Common myeloid progenitor, CD34-positive (primary cell): Measurements from ENCODE around the gene ADAMTS17.

ENCODE experiments used
- CTCF ChIA-PET: fragments of 350-600 bp; sonication (Branson Sonifier 250); formaldehyde crosslinking; loops from one replicate; lab custom pipeline; 2021; ENCODE audit warnings: antibody characterized with exemption; lab: Charles Lee
- POLR2A ChIA-PET: fragments of 350-600 bp; sonication (Branson Sonifier 250); formaldehyde crosslinking; loops from one replicate; lab custom pipeline; 2021; ENCODE audit warnings: antibody characterized with exemption; lab: Charles Lee
- DNase-seq, 3 donors: peaks; one replicate each; pipeline versions ENCODE4 v3.0.0 to v3.0.0-alpha.2; 2013
- H3K27ac ChIP-seq, 2 experiments: 1 replicate in 1 of 2; 2 replicates in 1 of 2; pipeline ENCODE4 v1.7.0; 2013; ENCODE audit warnings: inconsistent platforms in 2 of 2, low read length in 2 of 2, mild to moderate bottlenecking in 2 of 2, low read depth in 1 of 2, moderate library complexity in 1 of 2; ENCODE audit not compliant: severe bottlenecking in 2 of 2, insufficient read depth in 1 of 2, poor library complexity in 1 of 2
- H3K27me3 ChIP-seq, 5 experiments: replicated peaks in 2 of 5; 1 replicate in 3 of 5; 2 replicates in 2 of 5; pipeline versions ENCODE4 v1.6.1 to v1.7.0; 2013; ENCODE audit warnings: low read length in 4 of 5, mild to moderate bottlenecking in 2 of 5, moderate library complexity in 2 of 5, inconsistent platforms in 1 of 5; ENCODE audit not compliant: insufficient read depth in 5 of 5, control insufficient read depth in 4 of 5
- H3K36me3 ChIP-seq, 4 experiments: 1 replicate in 2 of 4; 2 replicates in 2 of 4; pipeline versions ENCODE4 v1.6.1 to v1.7.0; 2013; ENCODE audit warnings: low read length in 3 of 4, control low read depth in 1 of 4, mild to moderate bottlenecking in 1 of 4; ENCODE audit not compliant: control insufficient read depth in 4 of 4, insufficient read depth in 4 of 4
- H3K4me1 ChIP-seq, 4 experiments: 1 replicate in 3 of 4; 2 replicates in 1 of 4; pipeline versions ENCODE4 v1.6.1 to v1.7.1; 2013; ENCODE audit warnings: low read length in 3 of 4, mild to moderate bottlenecking in 3 of 4, control low read depth in 1 of 4, inconsistent platforms in 1 of 4, moderate library complexity in 1 of 4; ENCODE audit not compliant: control insufficient read depth in 4 of 4, insufficient read depth in 4 of 4; ENCODE audit errors: control extremely low read depth in 1 of 4
- H3K4me3 ChIP-seq, 7 experiments: 1 replicate in 4 of 7; 2 replicates in 3 of 7; pipeline versions ENCODE4 v1.5.1 to v1.7.0; 2013; ENCODE audit warnings: mild to moderate bottlenecking in 7 of 7, low read length in 6 of 7, moderate library complexity in 6 of 7, inconsistent platforms in 2 of 7, low read depth in 2 of 7, control low read depth in 1 of 7; ENCODE audit not compliant: insufficient read depth in 4 of 7, control insufficient read depth in 1 of 7; ENCODE audit errors: extremely low read depth in 1 of 7
- H3K9me3 ChIP-seq, 5 experiments: 1 replicate in 4 of 5; 2 replicates in 1 of 5; pipeline versions ENCODE4 v1.6.1 to v1.7.1; 2013; ENCODE audit warnings: low read length in 4 of 5, mild to moderate bottlenecking in 2 of 5, inconsistent platforms in 1 of 5, low read depth in 1 of 5, moderate library complexity in 1 of 5; ENCODE audit not compliant: control insufficient read depth in 4 of 5, insufficient read depth in 2 of 5; ENCODE audit errors: control extremely low read depth in 1 of 5
- WGBS: methylation state at CpG from one replicate; pipeline ENCODE4 v1.1.5; 2013; ENCODE audit not compliant: insufficient coverage; 5-methylcytosine and 5-hydroxymethylcytosine counted together

ADAMTS17 gene

DNA sequence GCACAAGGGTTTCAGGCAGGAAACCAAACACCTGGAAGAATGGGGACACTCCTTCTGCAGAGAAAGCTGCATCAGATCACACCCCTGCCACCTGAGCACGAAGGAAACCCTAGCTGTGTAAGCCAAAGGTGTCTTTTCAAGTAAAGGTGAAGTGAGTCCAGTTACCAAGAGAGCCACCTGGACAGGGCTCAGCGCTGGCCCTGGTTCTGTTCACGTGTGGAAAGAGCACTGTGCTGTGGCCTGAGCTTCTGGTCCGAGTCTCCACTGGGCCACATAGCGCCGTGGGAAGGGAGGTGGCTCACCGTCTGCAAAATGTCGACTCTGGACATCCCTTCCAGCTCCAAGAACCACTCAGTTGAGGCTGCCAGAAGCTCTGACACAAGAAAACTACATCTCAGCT, 151.1 kb downstream of the ADAMTS17 start:
- no peak for DNase-seq
- no peak overlapping the region for H3K4me3 ChIP-seq
- CTCF ChIA-PET, result no interaction called here
- no peaks in the 10 kb centered on the region for H3K36me3 ChIP-seq
- POLR2A ChIA-PET, result no interaction called here
- no peaks in the 10 kb centered on the region for H3K4me1 ChIP-seq
- no peaks in the 10 kb centered on the region for H3K27me3 ChIP-seq
- peaks cover 0 to 3% (median 0%) of the 10 kb centered on the region in 5 experiments for H3K9me3 ChIP-seq
- H3K27ac ChIP-seq, result no peak overlapping the region
- 94% methylated on average over 8 of the region's 8 CpGs for WGBS

DNA sequence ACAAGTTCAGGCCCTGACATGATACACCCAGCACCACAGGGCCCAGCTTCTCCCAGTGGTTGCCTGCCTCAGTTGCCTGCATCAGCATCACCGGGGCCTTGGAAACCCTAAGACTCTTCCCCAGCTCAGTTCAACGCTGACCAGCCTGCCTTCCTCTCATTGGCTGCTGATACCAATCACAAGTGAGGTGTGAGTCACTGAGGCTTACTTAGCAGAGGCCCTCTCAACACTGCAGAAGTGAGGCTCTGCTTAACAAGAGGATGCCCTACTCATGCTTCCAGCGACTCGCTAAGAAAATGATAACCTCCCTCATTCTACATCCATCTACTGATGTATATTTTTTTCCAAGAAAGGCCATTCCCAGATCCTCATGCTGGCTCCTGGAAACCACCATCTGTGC, 151.9 kb downstream of the ADAMTS17 start:
- WGBS, result 81% methylated on average over 4 of the region's 4 CpGs
- H3K27ac ChIP-seq, result no peak overlapping the region
- H3K4me3 ChIP-seq, result no peak overlapping the region
- H3K4me1 ChIP-seq, result no peaks in the 10 kb centered on the region
- ChIA-PET POLR2A (no interaction called here), CTCF (no interaction called here)
- no peak for DNase-seq
- H3K36me3 ChIP-seq, result no peaks in the 10 kb centered on the region
- peaks cover 0 to 3% (median 0%) of the 10 kb centered on the region in 5 experiments for H3K9me3 ChIP-seq
- H3K27me3 ChIP-seq, result no peaks in the 10 kb centered on the region

DNA sequence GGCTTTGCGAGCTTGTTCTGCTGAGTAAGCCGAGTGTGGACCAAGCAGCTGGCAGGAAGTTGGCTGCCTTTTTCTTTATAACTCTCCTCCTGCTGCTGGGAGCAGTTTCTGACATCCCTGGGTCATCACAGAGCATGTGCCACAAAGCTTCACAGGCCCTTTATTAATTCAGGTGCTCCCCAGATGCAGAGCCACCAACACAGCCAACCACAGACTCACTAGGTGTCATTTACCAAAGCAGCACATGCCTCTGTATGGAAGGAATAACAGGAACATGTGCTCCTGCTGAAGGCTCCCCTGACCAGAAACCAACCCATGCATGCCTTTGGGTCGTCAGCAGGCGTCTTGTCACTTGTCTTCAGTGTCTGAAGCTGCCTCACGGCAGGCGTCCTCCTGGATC, 152.5 kb downstream of the ADAMTS17 start:
- POLR2A ChIA-PET, result no interaction called here
- Histone ChIP-seq H3K4me1 (no peaks in the 10 kb centered on the region), H3K36me3 (no peaks in the 10 kb centered on the region), H3K4me3 (no peak overlapping the region), H3K27me3 (no peaks in the 10 kb centered on the region), H3K27ac (no peak overlapping the region), H3K9me3 (peaks cover 0 to 3% (median 0%) of the 10 kb centered on the region in 5 experiments)
- DNase-seq, result no peak
- WGBS, result 82% methylated on average over 6 of the region's 6 CpGs
- CTCF ChIA-PET, result no interaction called here

DNA sequence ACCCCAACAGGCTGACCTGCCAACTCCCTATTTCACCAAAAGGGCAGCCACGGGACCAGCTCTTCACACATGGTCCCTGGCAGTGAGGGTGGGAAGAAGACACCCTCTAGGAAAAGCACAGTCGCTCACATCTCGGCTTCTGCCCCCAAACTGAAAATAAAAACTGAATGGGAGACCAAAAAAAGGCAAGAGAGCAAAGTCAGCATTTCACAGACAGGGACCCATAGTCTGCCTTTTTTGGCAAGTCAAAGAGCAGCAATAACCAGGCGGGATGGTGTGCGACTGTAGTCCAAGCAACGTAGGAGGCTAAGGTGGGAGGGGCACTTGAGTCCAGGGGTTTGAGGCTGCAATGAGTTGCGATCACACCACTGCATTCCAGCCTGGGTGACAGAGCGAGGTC, 154.1 kb downstream of the ADAMTS17 start:
- H3K4me3 ChIP-seq, result no peak overlapping the region
- no peaks in the 10 kb centered on the region for H3K4me1 ChIP-seq
- 99% methylated on average over 7 of the region's 8 CpGs for WGBS
- ChIA-PET CTCF (no interaction called here), POLR2A (no interaction called here)
- H3K9me3 ChIP-seq, result peaks cover 0 to 3% (median 0%) of the 10 kb centered on the region in 5 experiments
- H3K27ac ChIP-seq, result no peak overlapping the region
- H3K27me3 ChIP-seq, result no peaks in the 10 kb centered on the region
- DNase-seq, result no peak
- no peaks in the 10 kb centered on the region for H3K36me3 ChIP-seq

DNA sequence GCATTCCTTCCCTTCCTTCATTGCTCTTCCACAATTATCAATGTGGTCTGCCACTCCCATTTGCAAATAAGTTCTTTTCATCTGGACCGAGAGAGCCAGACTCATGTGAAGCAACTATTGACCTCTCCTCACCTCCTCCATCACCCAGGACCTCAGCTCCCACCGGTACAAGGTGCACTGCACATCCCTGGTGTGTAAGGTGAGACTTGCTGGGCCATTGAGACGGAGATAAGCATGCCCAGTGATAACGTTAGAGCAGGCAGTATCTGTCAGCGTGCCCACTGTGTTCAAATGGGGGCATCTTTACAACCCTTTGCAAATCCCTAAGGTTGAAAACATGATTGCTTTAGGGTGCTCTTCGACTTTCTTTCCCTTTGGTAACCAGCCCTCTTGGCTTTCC, 154.8 kb downstream of the ADAMTS17 start:
- no peak overlapping the region for H3K27ac ChIP-seq
- DNase-seq, result no peak
- no peaks in the 10 kb centered on the region for H3K4me1 ChIP-seq
- WGBS, result 87% methylated on average over 6 of the region's 6 CpGs
- H3K4me3 ChIP-seq, result no peak overlapping the region
- peaks cover 0 to 3% (median 0%) of the 10 kb centered on the region in 5 experiments for H3K9me3 ChIP-seq
- H3K27me3 ChIP-seq, result no peaks in the 10 kb centered on the region
- ChIA-PET CTCF (no interaction called here), POLR2A (no interaction called here)
- no peaks in the 10 kb centered on the region for H3K36me3 ChIP-seq

DNA sequence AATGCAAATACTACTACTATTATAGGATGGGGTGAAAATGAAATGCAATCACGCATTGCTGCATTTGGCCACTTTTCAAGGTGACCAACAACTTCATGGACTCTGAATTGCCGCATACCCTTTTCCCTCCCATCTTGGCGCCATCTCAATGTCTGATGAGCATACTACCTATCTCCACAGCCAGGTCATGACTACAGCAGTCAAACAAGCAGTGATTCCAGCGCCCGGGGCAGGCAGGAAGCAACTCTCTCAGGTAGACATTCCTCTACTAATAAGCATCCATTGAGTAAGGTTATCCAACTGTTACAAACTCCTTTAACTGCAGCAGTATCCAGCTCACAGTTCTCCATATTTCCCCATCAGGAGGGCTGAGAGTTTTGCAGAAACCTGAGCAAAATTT, 155.4 kb downstream of the ADAMTS17 start:
- H3K27ac ChIP-seq, result no peak overlapping the region
- POLR2A ChIA-PET, result no interaction called here
- H3K4me1 ChIP-seq, result no peaks in the 10 kb centered on the region
- peaks cover 0 to 3% (median 0%) of the 10 kb centered on the region in 5 experiments for H3K9me3 ChIP-seq
- CTCF ChIA-PET, result no interaction called here
- 95% methylated on average over 5 of the region's 5 CpGs for WGBS
- DNase-seq, result no peak
- H3K4me3 ChIP-seq, result no peak overlapping the region
- no peaks in the 10 kb centered on the region for H3K27me3 ChIP-seq
- H3K36me3 ChIP-seq, result no peaks in the 10 kb centered on the region

DNA sequence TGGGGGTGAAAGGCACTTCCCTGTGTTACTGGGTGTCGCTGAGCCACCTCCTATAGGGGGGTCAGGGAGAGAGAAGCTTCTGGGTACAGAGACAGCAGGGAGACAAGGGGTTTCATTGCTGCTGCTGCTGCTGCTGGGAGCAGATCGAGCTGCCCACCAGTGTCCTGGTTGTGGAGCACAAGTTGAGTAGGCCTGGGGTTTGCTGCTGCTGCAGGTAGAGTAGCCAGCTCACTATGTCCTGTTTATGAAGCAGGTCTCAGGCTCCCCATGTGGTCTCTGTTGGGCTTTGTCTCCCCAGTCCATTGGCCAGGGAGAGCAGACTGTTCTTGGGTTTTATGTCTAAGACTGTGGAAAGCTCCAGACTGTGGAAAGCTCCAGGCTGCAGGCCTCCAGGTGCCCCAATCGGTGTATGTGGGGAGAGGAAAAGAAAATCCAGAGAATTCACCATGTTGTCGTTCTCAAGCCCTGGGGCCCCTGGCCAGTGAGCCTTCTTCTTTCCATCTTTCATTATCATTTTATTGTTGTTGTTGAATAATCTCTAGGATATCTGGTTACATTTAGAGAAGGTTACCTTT, 157.8 kb downstream of the ADAMTS17 start:
- Histone ChIP-seq H3K27me3 (no peaks in the 10 kb centered on the region), H3K36me3 (no peaks in the 10 kb centered on the region), H3K4me3 (no peak overlapping the region), H3K9me3 (peaks cover 0 to 3% (median 0%) of the 10 kb centered on the region in 5 experiments), H3K27ac (no peak overlapping the region), H3K4me1 (no peaks in the 10 kb centered on the region)
- no peak for DNase-seq
- POLR2A ChIA-PET, result no interaction called here
- CTCF ChIA-PET, result no interaction called here
- WGBS, result 71% methylated on average over 2 of the region's 4 CpGs
